Cardiac muscle cell (in vitro differentiated cells and primary cell): ENCODE data around the gene CAB39L. TPM values are rescaled to one million over a fixed set of nuclear protein-coding genes. Genes with fewer than 3 reads are reported as not detected.

Experiments used
- DNase-seq, 2 donors: peaks; one replicate each; pipeline versions ENCODE4 v3.0.0 to v3.0.0-alpha.2; 2010 to 2017; ENCODE audit warnings: low read depth in 1 of 2, low spot score in 1 of 2
- H3K27ac ChIP-seq: fragments of 200-600 bp; sonication (generic); 2 replicates; pipeline ENCODE4 v1.5.1; 2016
- H3K27me3 ChIP-seq: fragments of 200-600 bp; sonication (generic); 2 replicates; pipeline ENCODE4 v1.6.0; 2016; ENCODE audit warnings: control low read depth
- H3K36me3 ChIP-seq: fragments of 200-600 bp; sonication (generic); 2 replicates; pipeline ENCODE4 v1.5.1; 2016; ENCODE audit warnings: control low read depth
- H3K4me1 ChIP-seq: fragments of 200-600 bp; sonication (generic); 2 replicates; pipeline ENCODE4 v1.8.1; 2017; ENCODE audit warnings: low read depth, mild to moderate bottlenecking, mixed run types
- H3K4me3 ChIP-seq: fragments of 200-600 bp; sonication (generic); 2 replicates; pipeline ENCODE4 v1.5.1; 2016; ENCODE audit warnings: mild to moderate bottlenecking
- H3K9me3 ChIP-seq: fragments of 200-600 bp; sonication (generic); 2 replicates; pipeline ENCODE4 v1.5.1; 2017; ENCODE audit warnings: low read depth, mild to moderate bottlenecking, control low read depth
- CTCF ChIP-seq: IDR thresholded peaks from 2 replicates; pipeline ENCODE4 v1.5.1; 2012; ENCODE audit warnings: low read depth, mild to moderate bottlenecking, low read length
- polyA plus RNA-seq: library from polyadenylated mRNA; unstranded; fragments of >200 nt; fragmentation: Nextera tagmentation; extraction: Ambion mirVana; gene quantifications from 2 replicates; pipeline ENCODE4 v1.2.1, GENCODE V29; 2016
- total RNA-seq: library from RNA; depleted of rRNA; stranded (reverse); fragments of >200 nt; gene quantifications from 2 replicates; pipeline ENCODE4 v1.2.3, GENCODE V29; 2016

Gene CAB39L
- total and polyA plus RNA-seq, 2 experiments from 2014 or later, result 22.3 to 25.5 TPM

GRCh38 chr13:49347650-49348385, 96.0 kb downstream of the CAB39L start:
- no peak for TF ChIP-seq CTCF
- no peaks in the 10 kb centered on the region for H3K27me3 ChIP-seq
- no peak overlapping the region for H3K27ac ChIP-seq
- no peaks in the 10 kb centered on the region for H3K36me3 ChIP-seq
- H3K4me3 ChIP-seq, result no peak overlapping the region
- H3K4me1 ChIP-seq, result peaks cover 3% of the 10 kb centered on the region
- H3K9me3 ChIP-seq, result no peaks in the 10 kb centered on the region
- no peak for DNase-seq

DNA sequence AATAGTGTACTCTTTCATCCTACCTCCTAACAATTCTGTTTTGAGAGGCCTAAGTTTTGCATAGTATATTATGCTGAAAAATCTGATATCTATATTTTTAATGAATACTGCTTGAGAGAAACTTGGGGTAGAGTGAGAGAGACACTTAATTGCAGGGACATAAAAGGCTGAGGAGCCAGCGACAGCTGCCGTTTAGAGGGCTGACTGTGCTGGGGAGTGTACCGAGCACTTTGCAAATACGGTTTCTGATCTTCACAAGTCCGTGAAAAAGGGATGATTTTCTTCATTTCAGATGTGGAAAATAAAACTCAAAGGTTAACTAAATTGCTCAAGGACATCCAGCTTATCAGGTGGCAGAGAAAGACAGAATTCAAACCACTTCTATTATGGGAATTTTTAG, 97.4 kb downstream of the CAB39L start:
- Histone ChIP-seq H3K27me3 (no peaks in the 10 kb centered on the region), H3K4me3 (no peak overlapping the region), H3K4me1 (peaks cover 3% of the 10 kb centered on the region), H3K36me3 (no peaks in the 10 kb centered on the region), H3K9me3 (no peaks in the 10 kb centered on the region), H3K27ac (no peak overlapping the region)
- TF ChIP-seq CTCF, result no peak
- no peak for DNase-seq

GRCh38 chr13:49343731-49344130, 100.1 kb downstream of the CAB39L start:
- Histone ChIP-seq H3K4me1 (no peaks in the 10 kb centered on the region), H3K4me3 (no peak overlapping the region), H3K27ac (no peak overlapping the region), H3K9me3 (no peaks in the 10 kb centered on the region), H3K27me3 (no peaks in the 10 kb centered on the region), H3K36me3 (no peaks in the 10 kb centered on the region)
- no peak for DNase-seq
- no peak for TF ChIP-seq CTCF

- no peak for DNase-seq
- no peak for TF ChIP-seq CTCF
- no peak overlapping the region for H3K4me3 ChIP-seq
Measured at GRCh38 chr13:49343255-49343654, 100.6 kb downstream of the CAB39L start.

GRCh38 chr13:49342454-49342853, 101.4 kb downstream of the CAB39L start:
- Histone ChIP-seq H3K27ac (no peak overlapping the region), H3K4me1 (no peaks in the 10 kb centered on the region), H3K27me3 (no peaks in the 10 kb centered on the region), H3K9me3 (no peaks in the 10 kb centered on the region), H3K36me3 (no peaks in the 10 kb centered on the region), H3K4me3 (no peak overlapping the region)
- no peak for DNase-seq
- no peak for TF ChIP-seq CTCF

More at GRCh38 chr13:49343255-49343654, 100.6 kb downstream of the CAB39L start:
- Histone ChIP-seq H3K27me3 (no peaks in the 10 kb centered on the region), H3K4me1 (no peaks in the 10 kb centered on the region), H3K27ac (no peak overlapping the region), H3K9me3 (no peaks in the 10 kb centered on the region), H3K36me3 (no peaks in the 10 kb centered on the region)

- no peak for TF ChIP-seq CTCF
- DNase-seq, result no peak
- Histone ChIP-seq H3K9me3 (no peaks in the 10 kb centered on the region), H3K27me3 (no peaks in the 10 kb centered on the region), H3K4me3 (no peak overlapping the region), H3K27ac (no peak overlapping the region), H3K36me3 (no peaks in the 10 kb centered on the region), H3K4me1 (no peaks in the 10 kb centered on the region)
Measured at GRCh38 chr13:49341941-49342340, 101.9 kb downstream of the CAB39L start.
